HG03135 (cell line): Measurements from ENCODE around the gene HSFX4.
A peak's percentile ranks its signal among the peaks of the same experiment; 100 is the strongest.
"Not testable (repeated sequence)": the region's sequence is repeated elsewhere in the genome, so short reads cannot be mapped to it uniquely, and the experiment has no call there.

Source experiments
- ATAC-seq: cut with Tn5 transposase; IDR thresholded peaks from one replicate; pipeline ENCODE4 v1.9.1; 2021; ENCODE audit warnings: mild to moderate bottlenecking, moderate library complexity; ENCODE audit not compliant: unreplicated experiment

The HSFX4 gene, protein sequence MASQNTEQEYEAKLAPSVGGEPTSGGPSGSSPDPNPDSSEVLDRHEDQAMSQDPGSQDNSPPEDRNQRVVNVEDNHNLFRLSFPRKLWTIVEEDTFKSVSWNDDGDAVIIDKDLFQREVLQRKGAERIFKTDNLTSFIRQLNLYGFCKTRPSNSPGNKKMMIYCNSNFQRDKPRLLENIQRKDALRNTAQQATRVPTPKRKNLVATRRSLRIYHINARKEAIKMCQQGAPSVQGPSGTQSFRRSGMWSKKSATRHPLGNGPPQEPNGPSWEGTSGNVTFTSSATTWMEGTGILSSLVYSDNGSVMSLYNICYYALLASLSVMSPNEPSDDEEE

DNA sequence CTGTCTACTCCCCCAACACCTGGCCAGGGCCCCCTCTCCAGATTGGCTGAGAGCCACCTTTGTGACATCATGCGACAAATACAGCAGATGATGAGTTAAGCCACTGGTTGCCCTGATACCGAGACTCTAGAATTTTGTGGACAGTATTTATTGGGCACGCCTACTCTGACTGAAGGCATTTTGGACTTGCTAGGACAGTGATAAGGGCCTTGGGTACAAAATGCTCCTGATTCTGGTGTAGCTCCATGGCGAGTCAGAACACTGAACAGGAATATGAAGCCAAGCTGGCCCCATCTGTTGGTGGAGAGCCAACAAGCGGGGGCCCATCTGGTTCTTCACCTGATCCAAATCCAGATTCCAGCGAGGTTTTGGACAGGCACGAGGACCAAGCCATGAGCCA is at the start of gene HSFX4:
Gene HSFX4 (plus strand): TSS at position 174 of the 400 bp plus-strand sequence. CDS start 72 bp downstream, at position 246.
- not testable (repeated sequence) for ATAC-seq

DNA sequence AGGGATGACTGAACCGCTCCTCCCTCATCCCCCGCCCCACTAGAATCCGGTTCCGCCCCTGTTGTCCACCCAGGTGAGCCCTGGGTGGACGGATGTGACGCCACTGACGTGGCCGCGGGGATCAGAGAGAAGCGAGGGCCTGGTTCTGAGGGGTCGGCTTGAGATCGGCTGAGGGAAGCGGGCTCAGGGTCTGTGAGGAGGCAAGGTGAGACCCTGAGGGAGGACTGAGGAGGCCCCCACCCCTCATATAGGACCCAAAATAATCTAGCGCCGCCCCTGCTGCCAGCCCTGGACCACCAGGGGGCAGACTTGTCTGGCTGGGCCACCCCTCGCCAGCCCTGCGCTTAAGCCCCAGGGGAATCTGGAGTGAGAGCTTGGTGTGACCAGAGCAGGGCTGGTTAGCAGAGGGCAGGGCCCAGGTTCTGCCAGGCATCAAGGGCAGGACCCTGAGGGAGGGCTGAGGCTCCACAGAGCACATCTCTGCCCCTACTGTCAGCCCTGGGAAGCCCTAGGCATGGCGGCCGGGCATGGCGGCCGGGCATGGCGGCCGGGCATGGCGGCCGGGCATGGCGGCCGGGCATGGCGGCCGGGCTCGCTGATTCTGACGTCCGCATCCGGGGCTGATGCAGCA is 48.2 kb upstream of the HSFX4 start, which contains the start of gene MAGEA8:
Gene MAGEA8 (plus strand): TSS at position 103 of the 631 bp plus-strand sequence. CDS start 3,090 bp downstream, outside the sequence.
- no peak for ATAC-seq

DNA sequence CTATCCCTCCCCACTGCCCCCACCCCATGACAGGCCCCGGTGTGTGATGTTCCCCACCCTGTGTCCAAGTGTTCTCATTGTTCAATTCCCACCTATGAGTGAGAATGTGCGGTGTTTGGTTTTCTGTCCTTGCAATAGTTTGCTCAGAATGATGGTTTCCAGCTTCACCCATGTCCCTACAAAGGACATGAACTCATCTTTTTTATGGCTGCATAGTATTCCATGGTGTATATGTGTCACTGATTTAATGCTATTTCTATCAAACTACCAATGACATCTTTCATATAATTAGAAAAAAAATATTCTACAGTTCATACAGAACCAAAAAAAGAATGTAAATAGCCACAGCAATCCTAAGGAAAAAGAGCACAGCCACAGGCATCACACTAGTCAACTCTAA is 38.5 kb upstream of the HSFX4 start:
- not testable (repeated sequence) for ATAC-seq

DNA sequence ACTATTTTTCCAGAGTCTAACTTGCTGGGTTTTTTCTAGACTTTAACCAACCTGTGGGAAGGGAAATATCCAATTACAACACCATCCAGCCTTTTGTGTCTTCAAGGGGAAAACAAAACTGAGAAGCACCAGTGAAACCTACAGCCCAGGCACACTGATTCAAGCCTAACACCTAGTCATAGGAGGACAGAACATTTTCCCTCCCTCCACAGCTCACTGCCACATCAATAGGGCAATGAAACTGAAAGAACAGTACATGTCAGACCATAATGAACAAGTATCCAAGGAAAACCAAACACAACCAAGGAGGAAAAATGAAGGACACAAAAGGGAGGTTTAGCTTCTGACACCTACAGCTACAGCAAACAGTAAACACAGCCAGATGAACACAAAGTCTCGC is 30.8 kb upstream of the HSFX4 start:
- ATAC-seq, result no peak

DNA sequence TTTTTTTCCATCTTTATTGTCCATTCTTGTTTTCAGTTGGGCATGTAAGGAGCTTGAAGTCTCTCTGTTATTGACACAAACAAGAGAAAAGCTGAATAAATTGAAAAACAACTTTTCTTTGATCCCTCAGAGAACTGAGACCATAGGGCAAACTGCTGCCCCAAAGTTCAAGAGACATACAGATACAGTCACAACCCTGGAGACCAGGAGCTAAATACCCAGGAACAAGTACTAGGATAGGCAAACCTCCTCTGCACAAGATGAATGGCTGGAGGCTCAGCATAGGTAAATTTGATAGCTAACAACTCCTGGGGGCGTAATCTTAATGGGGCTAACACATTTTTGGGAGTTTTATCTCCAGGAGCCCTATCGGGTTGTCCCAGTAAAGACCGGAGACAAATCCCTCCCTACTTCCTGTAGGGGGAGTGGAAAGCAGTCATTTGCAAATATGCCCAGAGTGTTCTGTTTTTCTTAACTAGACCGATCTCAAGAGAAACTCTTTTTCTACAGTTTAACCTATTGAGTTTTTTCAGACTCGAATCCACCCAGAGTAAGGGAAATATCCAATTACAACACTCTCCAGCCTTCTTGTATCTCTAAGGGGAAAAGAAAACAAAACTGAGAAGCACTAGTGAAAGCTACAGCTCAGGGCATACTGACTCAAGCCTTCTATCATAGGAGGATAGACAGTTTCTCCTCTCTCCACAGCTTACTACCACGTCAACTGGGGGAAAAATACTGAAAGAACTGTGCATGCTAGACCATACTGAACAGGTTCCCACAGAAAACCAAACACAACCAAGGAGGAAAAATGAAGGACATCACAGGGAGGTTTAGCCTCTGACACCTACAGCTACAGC is 25.3 kb upstream of the HSFX4 start:
- peak; percentile 85 for ATAC-seq

DNA sequence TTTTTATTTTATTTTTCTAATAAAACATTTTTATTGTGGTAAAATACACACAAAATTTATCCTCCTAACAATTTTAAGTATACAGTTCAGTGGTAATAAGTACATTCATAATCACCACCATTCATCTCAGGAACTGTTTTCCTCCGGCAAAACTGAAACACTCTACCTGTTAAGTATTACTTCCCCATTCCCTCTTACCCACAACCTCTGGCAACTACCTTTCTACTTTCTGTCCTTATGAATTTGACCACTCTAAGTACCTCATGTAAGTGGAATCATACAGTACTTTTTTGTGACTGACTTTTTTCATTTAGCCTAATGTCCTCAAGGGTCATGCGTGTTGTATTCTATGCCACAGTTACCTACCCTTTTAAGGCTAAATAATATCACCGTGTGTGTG is 21.1 kb upstream of the HSFX4 start:
- peak; percentile 45 for ATAC-seq

DNA sequence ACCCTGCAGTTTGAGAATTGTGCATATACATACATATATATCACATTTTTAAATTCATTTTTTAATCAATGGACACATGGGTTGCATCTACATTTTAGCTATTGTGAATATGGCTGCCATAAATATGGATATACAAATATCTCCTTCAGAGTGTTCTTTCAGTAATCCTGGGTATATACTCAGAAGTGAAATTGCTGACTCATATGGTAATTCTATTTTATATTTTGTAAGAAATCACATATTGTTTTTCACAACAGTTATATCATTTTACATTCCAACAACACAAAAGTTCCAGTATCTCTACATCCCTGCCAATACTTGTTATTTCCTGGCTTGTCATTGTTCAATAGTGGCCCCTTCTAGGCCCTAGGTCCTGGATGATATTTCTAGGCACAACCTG is 20.6 kb upstream of the HSFX4 start:
- ATAC-seq, result no peak

DNA sequence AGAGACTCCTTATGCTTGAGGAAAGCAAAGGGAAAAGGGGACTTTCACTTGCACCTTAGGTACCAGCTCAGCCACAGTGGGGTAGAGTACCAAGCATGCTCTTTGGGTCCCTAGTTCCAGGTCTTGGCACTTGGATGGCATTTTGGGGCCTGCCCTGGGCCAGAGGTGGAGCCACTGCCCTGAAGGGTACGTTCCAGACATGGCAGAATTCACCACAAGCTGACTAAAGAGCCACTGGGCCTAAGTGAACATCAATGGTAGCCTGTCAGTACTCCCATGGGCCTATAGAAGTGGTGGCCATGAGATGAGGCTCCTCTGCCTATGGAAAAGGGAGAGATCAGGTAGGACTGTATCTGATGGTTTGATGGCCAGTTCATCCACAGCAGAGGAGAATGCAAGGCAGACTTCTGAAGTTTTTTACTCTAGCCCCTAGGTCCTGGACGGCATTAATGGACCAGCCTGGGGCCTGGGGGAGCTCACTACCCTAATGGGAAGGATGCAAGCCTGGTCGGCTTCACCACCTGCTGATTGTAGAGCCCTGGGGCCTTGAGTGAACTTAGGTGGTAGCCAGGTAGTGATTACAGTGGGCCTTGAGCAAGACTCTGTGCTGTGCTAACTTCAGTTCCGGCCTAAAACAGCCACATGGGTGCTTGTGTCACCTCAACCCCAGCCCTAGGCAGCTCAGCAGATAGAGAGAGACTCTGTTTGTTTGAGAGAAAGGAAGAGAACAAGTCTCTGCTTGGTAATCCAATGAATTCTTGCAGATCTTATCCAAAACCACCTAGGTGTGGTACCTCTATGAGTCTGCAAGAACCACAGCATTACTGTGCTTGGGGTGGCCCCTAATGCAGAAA is 19.8 kb upstream of the HSFX4 start:
- ATAC-seq, result peak; percentile 43

DNA sequence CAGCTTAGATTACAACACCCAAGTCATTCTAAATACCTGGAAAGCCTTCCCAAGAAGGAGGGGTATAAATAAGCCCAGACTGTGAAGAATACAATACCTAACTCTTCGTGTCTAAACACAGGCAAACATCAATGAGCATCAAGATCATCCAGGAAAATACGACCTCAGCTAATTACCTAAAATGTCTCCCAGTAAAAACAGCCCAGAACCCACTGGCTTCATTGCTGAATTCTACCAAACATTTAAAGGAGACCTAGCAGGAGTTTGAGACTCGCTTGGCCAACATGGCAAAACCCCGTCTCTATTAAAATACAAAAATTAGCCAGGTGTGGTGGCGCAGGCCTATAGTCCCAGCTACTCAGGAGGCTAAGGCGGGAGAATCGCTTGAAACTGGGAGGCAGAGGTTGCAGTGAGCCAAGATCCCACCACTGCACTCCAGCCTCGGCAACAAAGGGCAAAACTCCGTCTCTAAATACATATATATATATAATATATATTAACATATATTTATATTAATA is 19.1 kb upstream of the HSFX4 start:
- ATAC-seq, result peak; percentile 25

DNA sequence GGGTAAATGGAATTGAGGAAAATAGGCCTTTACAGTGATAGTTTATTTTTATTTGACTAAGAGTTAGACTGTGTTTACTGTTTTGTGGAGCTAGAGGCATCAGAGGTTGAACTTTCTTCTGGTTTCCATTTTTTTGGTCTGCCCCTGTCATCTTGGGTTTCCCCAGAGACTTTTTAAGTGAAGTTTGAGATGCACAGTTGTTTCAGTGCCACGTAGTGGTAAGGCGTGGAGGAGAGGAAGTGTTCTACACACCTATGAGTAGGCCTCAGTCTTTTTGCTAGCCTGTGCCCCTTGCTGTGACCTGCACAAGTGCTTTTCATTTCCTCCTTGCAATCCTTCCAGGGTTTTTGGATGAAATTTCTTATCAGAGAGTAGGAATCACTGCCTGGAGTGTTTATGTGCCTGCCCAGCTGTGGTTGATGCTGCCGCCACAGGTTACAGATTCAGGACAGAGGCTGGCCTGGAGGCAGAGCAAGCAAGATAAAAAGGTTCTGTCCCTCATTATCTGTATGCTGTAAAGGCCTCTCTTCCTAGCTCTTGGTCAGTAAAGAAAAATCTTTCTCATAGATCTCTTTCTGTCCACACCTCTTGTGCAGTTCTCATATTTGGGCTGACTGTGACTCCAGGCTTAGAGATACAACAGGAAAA is 12.5 kb upstream of the HSFX4 start:
- peak; percentile 83 for ATAC-seq

DNA sequence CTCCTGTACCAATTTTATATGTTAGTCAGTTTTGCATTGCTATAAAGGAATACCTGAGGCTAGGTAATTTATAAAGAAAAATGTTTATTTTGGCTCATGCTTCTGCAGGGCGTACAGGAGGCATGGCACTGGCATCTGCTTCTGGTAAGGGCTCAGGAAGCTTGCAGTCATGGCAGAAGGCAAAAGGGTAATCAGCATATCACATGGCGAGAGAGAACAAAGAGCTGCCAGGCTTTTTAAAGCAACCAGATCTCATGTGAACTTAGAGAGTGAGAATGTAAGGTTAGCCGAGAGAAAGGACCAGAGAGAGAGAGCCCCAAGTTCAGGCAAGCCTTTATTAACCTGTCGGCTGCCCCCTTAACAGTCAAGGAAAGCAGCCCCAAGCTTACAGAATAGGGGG is 5.5 kb upstream of the HSFX4 start:
- ATAC-seq, result not testable (repeated sequence)

DNA sequence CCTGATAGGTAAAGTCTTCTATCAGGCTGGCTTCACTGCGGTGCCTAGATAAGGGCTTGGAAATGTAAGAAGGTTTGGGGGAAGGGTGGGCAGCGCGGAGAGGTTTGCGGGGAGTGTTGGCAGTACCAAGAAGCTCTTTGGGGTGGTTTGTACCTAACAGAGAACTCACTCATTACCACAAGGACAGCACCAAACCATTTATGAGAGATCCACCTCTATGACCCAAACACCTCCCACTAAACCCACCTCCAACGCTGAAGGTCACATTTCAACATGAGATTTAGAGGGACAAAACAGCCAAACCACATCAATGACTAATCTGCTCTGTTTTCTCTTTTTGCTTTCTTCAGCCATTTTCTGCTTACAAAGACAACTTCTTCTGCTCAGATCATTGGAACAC is 4.9 kb upstream of the HSFX4 start:
- not testable (repeated sequence) for ATAC-seq

DNA sequence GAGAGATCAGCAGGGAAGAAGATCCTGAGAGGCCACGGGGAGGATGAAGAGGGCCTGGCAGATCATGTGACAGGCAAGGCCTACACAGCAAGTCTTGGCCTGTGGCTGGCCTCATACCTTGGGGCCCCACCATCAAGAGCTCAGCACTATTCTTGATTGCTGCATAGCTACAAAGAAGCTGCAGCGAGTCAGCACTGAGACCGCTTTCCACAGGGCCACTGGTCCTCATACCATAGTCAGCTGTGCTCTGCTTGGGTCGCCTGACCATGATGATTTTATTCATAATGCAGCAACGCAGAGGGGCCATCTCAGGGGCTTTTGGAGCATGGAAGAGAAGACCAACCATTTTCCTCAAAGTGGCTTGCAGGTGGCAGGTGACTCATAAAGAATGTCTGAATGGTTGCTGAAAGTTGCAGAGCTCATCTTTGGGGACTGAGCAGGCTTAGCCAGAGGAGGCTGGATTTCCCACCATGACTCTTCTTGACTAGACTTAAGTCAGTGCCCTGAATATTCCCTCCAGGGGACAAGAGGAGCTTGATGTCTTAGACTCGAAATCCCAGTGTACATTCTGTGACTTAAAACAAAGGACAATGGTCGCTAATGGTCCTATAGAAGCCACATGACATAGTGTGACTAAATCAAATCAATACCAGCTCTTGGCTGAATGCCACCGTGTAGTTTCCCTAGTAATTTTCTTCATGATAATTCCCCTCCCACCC is 2.0 kb upstream of the HSFX4 start:
- ATAC-seq, result not testable (repeated sequence)

DNA sequence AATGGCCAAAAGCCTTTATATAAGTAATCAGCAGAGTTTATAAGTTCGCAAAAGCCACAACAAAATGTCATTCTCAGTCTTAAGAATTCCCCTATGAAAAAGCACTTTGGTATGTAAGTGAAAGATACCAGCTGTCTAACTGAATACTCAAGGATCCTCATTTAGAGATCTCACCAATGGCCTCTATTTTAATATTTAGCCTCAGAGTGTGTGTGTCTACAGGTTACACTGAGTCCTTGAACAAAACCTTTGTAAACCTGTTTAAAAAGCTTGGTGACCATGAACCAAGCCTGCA is 1.5 kb upstream of the HSFX4 start:
- ATAC-seq, result not testable (repeated sequence)

DNA sequence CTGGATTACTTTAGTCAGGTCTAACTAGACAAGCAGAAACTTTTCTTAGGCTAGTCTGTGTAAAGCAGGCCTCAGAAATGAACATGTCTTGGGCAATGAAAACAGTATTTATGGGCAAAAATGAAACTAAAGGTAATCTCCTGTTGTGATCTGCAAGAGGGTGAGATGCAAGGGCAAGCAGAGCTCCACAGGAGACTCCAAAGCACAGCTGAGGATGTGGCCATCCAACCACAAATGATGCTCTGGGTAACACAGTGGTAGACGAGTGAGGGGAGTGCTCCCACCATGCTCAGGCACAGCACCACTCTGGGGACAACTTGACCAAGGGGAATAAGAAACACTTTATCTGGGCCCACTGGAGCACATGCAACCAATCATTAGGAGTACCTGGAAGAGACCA is 738 bp upstream of the HSFX4 start:
- not testable (repeated sequence) for ATAC-seq

DNA sequence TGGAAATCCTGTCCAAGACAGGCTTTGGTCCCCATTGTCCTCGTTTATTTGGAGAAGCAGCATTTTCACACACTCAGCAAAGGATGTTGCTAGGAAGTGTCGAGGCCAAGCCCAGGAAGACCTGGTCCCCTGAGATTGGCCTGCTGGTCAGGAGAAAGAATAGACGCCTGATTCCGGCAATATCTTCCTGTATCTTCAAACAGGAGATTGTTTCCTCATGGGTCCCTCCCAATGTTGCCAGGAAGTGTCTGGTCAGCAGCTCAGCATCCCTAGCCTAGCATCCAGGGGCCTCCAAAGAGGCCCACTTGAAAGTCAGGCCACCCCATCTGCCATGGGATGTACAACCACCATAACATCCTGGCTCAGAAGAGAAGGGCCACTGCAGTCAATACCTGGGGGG is 2.0 kb downstream of the HSFX4 start:
- ATAC-seq, result not testable (repeated sequence)

DNA sequence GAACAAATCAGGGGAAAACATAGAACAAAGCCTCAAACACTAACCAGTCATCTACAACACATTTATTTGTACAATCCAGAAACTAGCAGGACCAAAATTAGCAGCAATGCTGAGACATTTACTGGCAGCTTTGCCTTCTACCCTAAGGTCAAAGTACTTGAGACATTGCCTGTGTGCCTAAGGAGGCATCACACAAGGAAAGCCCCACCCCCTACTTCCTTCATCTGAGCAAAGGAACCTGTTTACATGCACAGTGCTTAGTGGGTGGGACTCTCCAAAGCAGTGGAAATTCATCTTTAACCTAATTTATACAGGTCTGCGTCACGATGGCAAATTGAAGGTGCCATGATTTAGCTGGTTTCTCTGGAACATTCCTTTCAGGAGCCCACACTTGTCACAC is 2.8 kb downstream of the HSFX4 start:
- ATAC-seq, result not testable (repeated sequence)

DNA sequence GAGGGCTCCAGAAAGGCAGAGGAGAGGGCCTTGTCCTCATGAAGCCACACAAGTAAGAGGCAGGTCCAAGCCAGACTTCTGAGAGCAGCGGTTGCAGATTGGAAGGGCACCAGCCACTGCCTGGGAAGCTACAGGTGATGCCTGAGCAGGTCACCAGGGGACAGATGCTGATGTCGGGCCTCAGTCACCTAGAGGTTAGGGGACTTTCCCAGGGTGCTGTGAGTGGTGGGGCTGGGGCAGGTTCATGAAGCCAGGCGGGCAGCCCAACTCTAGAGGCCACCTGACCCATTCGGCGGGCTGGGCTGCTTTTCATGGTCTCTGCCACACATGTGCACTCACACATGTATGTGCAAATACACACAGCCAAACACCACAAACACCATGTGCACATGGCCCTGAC is 3.6 kb downstream of the HSFX4 start:
- not testable (repeated sequence) for ATAC-seq

DNA sequence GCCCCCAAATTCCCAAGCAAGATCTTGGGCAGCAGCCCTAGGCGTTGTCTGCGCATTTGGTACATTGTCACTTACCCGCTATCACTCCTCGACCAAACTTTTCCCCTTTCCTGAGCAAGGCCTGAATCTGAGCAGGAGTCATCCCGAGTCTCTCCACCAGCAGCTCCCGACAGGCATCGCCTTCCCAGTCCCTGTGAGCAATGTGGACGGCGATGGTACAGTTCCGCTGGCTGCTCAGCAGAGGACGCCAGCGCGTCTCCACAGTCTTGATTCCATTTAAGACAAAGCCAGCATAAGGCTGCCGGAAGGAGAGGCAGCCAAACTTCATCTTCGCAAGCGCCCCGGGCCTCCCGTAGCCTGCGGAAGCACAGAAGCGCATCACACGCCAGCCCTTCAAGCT is 4.2 kb downstream of the HSFX4 start:
- ATAC-seq, result not testable (repeated sequence)
